Measurements from ENCODE around the gene SLC2A1.

DNA sequence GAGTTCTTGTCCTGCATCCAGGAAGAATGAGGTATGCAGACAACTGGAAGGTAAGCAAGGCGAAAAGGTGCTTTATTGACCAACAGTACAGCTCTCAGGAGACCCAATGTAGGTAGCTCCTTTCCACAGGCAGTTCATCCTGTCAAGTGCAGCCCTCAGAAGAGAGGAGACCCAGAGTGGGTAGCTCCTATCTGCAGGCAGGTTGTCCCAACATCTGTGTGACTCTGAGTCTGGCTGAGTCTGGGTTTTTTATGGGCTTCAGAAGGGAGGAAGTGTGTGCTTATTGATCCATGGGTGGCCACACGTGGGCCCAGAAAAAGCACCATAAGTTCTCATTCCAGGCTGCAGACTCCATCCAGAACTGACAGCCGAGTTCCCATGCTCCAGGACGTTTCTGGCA is 78.3 kb downstream of the SLC2A1 start:
- TF ChIP-seq, protein P1, sequence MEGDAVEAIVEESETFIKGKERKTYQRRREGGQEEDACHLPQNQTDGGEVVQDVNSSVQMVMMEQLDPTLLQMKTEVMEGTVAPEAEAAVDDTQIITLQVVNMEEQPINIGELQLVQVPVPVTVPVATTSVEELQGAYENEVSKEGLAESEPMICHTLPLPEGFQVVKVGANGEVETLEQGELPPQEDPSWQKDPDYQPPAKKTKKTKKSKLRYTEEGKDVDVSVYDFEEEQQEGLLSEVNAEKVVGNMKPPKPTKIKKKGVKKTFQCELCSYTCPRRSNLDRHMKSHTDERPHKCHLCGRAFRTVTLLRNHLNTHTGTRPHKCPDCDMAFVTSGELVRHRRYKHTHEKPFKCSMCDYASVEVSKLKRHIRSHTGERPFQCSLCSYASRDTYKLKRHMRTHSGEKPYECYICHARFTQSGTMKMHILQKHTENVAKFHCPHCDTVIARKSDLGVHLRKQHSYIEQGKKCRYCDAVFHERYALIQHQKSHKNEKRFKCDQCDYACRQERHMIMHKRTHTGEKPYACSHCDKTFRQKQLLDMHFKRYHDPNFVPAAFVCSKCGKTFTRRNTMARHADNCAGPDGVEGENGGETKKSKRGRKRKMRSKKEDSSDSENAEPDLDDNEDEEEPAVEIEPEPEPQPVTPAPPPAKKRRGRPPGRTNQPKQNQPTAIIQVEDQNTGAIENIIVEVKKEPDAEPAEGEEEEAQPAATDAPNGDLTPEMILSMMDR (IDR thresholded peaks at IDR 0.05), result no peak
- no peak for TF ChIP-seq POLR2A (IDR thresholded peaks at IDR 0.05)
